ENCODE results near the gene BDKRB1. TPM values are rescaled to one million over a fixed set of nuclear protein-coding genes. Genes with fewer than 3 reads are reported as not detected.
A peak's percentile ranks its signal among the peaks of the same experiment; 100 is the strongest.

The BDKRB1 gene
- total RNA-seq, 1 experiment from 2014 or later = 0.19 TPM

GRCh38 chr14:96281486-96281885, 25.5 kb downstream of the BDKRB1 start:
- no peak for DNase-seq (ENCODE audit: low spot score)

DNA sequence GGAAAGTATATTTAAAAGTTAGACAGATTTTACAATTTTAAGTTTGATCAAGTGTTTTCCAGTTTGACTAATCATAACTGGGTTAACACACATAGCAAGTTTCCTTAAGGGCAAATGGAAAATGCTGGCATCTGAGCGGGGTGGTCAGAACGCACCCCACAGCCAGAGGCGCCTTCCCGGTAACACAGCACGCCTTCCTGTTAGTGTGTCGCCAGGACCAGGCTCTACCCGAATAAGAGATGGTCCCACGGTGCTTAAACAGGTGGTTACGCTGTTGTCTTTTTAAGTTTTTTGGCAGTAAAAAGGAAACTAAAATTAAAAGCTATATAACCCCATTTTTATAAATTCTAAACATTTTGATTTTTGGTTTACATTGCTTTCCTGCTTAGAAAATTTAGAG, 28.0 kb downstream of the BDKRB1 start:
- DNase-seq (ENCODE audit: low spot score) = no peak

- DNase-seq (ENCODE audit: low spot score) = no peak
Measured at GRCh38 chr14:96284430-96284829, 28.4 kb downstream of the BDKRB1 start.

DNA sequence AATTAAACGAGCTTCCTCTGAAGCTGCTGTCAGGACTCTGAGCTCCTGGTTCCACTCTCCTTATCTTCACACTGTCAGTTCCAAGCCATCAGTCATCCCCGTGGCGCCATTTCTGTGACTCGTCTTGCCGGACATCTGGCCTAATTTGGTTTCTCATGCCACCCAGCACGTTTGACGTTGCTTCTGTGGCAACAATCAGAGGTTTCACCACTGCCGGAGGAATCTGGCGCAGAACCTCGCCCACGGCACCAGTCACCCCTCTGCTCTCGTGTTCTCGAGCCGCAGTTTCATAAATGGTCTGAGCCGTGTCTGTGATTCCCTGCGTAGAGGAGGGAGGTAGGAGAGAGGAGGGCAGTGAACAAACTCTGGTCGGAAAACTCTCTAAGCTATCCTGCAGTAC, 29.7 kb downstream of the BDKRB1 start:
- peak; percentile 59 for DNase-seq (ENCODE audit: low spot score)

GRCh38 chr14:96286251-96286650, 30.2 kb downstream of the BDKRB1 start:
- DNase-seq (ENCODE audit: low spot score) = no peak

DNA sequence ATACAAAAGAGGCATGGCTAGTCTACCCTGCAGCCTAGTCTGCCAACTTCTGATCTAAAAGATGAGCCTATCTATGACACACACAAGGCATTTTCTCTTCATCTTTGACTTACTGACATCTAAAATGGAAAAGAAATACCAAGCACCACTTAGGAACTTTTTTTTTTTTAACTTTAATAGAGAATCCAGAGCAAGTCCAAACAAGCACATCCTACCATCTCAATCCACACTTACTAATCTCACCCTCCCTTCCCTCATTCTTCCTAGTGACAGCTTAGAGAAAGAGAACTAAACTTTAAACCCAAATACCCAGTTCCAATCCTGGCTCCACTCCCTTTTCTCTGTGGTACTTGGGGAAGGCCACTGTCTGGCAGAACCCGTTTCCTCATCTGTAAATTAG, 31.8 kb downstream of the BDKRB1 start:
- DNase-seq (ENCODE audit: low spot score) = no peak

DNA sequence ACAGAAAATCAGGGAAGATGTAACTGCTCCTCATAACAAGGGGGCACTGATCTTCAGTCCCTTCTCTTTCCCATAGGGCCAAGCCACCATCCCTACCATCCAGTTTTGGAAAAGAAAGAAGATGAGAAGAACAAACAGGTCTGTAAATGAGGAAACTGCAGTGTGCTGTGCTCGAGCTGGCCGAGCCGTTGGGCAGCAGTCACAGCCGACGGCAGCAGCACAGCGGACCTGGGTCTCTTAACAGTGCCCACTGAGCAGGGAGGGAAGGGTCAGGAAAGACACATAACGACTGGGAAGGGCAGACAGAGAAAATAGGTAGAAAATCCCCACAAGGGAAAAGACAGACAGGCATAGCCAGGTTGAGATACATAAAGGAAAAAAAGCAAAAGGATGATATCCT, 38.2 kb downstream of the BDKRB1 start:
- DNase-seq (ENCODE audit: low spot score) = no peak

- DNase-seq (ENCODE audit: low spot score) = peak; percentile 12
Measured at GRCh38 chr14:96297000-96297399, 41.0 kb downstream of the BDKRB1 start.

DNA sequence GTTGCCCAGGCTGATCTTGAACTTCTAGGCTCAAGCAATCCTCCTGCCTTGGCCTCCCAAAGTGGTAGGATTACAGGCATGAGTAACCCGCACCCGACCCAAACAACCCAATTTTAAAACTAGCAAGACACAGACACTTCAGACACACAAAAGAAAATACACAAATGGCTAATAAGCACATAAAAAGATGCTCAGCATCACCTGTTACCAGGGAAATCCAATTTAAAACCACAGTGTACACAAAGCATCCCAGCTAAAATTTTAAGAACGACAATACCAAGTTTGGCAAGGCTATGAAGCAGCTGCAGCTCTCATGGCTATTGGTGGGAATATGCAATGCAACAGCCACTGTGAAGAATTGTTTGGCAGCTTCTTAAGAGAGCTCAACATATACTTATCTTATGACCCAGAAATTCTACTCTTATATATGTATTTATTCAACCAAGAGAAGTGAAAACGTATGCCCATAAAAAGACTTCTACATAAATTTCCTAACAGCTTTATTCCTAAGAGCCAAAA, 42.0 kb downstream of the BDKRB1 start:
- no peak for DNase-seq (ENCODE audit: low spot score)

- no peak for DNase-seq (ENCODE audit: low spot score)
Measured at GRCh38 chr14:96299441-96299840, 43.4 kb downstream of the BDKRB1 start.

DNA sequence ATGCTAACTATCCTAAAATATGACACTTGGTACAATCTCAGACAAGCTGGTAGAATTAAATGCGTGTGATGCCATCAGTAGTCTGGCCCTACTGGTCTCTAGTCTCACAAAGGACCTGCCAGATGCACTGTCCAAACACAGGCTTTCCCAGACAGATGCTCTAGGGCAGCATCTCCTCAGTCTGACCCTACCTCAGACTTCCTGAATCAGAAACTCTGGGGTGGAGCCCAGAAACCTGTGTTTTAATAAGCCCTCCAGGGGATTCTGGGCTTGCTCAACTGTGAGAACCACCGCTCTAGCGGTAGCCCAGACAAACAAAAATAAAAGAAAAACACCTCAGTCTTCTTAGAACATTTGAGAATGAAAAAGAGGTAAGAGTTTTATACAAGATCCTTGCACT, 48.0 kb downstream of the BDKRB1 start:
- DNase-seq (ENCODE audit: low spot score) = no peak

DNA sequence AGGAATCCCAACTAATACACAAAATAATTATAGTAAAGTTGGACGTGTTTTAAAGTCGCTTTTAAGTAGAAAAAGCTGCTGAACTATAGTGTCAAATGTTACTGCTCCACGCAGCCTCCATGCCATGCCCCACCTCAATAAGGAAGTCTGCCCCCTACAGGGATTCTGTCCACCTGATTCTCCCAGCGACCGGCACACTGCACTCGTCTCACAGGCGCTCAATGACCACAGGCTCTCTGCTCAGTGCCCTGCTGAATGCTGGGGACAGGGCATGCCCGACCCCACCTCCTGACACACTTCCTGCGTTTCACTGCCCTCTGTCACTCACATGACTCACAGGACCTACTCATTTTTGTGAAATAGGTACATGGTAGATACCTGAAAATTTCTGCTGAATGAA, 48.9 kb downstream of the BDKRB1 start:
- DNase-seq (ENCODE audit: low spot score) = peak; percentile 7

- no peak for DNase-seq (ENCODE audit: low spot score)
Measured at GRCh38 chr14:96307434-96307833, 51.4 kb downstream of the BDKRB1 start.

DNA sequence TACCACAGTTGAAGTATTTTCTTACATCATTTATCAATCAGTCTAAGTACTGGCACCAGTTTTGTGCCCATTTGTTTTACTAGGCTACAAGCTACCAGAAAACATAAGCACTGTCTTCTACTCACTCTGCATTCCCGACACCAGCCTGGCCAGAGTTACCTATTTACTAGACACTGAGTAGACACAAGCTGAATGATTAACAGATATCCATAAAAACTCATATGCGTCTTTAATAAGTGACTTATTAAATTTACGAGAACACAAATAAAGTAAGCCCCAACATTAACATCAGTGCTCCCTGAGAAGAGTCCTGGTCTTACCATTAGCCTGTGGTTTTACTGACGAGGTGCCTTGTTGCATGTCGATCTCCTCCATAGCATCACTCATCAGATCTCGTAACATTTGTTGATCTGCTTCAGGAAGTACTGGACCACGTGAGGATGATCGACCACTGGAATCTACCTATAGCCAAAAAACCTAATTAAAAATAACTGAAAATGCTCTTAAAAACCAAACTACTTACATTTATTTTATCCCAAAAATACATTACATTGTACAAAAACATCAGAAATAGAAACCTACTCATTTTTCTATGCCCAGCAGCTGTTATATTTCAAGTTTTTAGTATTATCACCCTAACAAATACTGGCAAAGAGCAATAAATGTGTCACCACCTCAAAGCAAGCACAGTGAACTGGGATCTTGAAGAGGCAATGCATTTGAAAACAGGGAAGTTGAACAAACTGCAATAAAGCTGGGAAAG, 53.3 kb downstream of the BDKRB1 start:
- DNase-seq (ENCODE audit: low spot score) = no peak

- no peak for DNase-seq (ENCODE audit: low spot score)
Measured at GRCh38 chr14:96309896-96310330, 53.9 kb downstream of the BDKRB1 start.

DNA sequence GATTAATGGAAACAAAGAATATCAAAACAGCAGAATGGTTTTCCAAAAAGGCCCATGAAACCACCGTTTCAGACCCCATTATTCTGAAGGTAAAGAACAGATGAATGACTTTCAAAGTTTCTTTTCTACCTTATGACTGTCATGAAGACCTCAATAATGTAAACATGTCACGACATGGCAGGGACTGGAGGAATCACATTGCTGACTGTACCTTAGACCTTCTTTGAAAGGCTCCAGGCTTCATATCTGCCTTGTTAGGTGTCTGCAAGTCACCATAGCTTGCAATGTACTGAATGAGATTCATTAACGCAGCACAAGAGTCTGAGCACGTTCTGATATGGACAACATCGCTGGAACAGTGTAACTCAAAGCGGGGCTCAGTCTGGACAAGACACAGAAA, 54.9 kb downstream of the BDKRB1 start:
- DNase-seq (ENCODE audit: low spot score) = no peak

Other genes with a start within 250 kb of the BDKRB1 start
- gene C14orf132, start 216.8 kb upstream of the BDKRB1 start, total RNA-seq (2014; rRNA removed; shearing (Covaris generic)) = 7.4 and 9.4 TPM in 2 replicates
- gene BDKRB2, start 51.4 kb upstream of the BDKRB1 start, total RNA-seq (2014; rRNA removed; shearing (Covaris generic)) = 4.5 and 5.4 TPM in 2 replicates
- 3.6 and 5.6 TPM in 2 replicates for gene ATG2B, start 107.1 kb downstream of the BDKRB1 start, total RNA-seq (2014; rRNA removed; shearing (Covaris generic))
- 52.9 and 57.9 TPM in 2 replicates for gene GSKIP, start 107.3 kb downstream of the BDKRB1 start, total RNA-seq (2014; rRNA removed; shearing (Covaris generic))
- gene AK7, start 135.9 kb downstream of the BDKRB1 start, total RNA-seq (2014; rRNA removed; shearing (Covaris generic)) = 1.0 TPM in 1 of 2 replicates, not detected in the other
- 38.2 and 63.2 TPM in 2 replicates for gene PAPOLA, start 246.2 kb downstream of the BDKRB1 start, total RNA-seq (2014; rRNA removed; shearing (Covaris generic))